Subcutaneous adipose tissue (tissue), 4 donors: ENCODE measurements around the gene CMSS1. TPM values are rescaled to one million over a fixed set of nuclear protein-coding genes. Genes with fewer than 3 reads are reported as not detected.

Experiments used
- total RNA-seq, 4 donors: library from RNA; depleted of rRNA; stranded (reverse); fragments of >200 nt; gene quantifications; one replicate each; pipeline ENCODE4 v1.1.0, GENCODE V29; 2016
- TF ChIP-seq, protein P1 (sequence below): fragments of 450-650 bp; IDR thresholded peaks from one replicate; pipeline ENCODE4 v1.5.1; 2016; ENCODE audit warnings: low read depth, mild to moderate bottlenecking, control low read depth, antibody characterized with exemption, moderate library complexity

CMSS1 gene
- total RNA-seq, 4 donors from 2014 or later: 9.9 to 32.1 (median 19.1) TPM

DNA sequence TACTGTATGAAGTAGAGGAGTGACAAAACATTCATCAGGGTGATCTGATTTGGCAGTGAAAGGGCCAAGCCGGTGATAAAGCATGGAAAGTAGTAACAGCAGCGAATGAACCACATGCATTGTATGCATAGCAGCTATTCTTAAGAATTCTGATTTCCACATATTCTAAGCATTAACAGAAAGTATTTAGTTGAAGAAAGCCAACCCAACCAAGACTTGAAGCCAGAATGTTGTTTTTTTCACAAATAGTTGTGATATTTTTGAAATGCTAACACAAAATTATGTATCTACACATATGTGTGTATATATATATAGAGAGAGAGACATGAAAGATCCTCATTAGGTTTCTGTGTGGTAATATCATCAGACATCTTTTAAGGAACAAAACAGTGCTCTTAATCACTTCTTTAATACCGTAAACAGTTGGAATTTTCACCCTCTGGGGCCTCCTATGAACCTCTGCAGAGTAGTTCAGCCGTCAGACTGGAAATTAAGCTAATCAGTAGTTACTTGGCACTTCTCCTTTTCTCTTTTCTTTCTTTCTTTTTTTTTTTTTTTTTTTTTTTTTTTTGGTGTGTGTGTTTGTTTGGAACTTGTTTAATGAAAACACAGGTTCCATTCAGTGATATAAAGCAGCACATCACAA is 139.6 kb downstream of the CMSS1 start:
- TF ChIP-seq, protein P1, sequence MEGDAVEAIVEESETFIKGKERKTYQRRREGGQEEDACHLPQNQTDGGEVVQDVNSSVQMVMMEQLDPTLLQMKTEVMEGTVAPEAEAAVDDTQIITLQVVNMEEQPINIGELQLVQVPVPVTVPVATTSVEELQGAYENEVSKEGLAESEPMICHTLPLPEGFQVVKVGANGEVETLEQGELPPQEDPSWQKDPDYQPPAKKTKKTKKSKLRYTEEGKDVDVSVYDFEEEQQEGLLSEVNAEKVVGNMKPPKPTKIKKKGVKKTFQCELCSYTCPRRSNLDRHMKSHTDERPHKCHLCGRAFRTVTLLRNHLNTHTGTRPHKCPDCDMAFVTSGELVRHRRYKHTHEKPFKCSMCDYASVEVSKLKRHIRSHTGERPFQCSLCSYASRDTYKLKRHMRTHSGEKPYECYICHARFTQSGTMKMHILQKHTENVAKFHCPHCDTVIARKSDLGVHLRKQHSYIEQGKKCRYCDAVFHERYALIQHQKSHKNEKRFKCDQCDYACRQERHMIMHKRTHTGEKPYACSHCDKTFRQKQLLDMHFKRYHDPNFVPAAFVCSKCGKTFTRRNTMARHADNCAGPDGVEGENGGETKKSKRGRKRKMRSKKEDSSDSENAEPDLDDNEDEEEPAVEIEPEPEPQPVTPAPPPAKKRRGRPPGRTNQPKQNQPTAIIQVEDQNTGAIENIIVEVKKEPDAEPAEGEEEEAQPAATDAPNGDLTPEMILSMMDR: no peak

DNA sequence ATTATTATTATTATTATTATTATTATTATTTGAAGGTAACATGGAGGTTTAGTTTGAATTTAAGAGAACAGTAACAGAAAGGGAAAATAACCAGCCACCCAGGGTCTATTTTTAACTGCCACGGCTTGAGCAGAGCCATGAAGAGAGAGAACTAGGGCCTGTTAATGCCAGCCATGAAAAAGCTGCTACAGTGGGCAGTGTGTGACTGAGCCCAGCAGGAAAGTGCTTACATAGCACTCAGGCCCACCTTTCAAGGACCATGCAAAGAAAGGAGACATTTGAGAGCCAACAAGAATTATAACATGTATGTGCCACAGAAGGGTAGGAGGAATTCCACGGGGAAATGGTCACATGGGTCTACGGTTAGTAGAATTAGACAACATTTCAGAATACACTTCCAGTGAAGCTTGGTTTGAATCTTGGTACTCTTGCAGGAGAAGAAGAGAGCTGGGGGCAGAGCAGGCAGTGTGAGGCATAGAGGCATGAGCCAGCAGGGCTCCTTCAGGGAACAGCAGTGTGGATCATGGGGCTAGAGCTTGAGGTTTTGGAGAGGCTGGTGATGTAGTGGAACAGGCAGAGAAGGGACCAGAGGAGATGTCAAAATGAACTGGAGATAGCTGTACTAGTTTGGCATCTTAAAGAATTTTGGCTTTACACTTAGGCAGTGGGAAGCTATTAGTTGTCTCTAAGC is 140.7 kb downstream of the CMSS1 start:
- TF ChIP-seq, protein P1: no peak

DNA sequence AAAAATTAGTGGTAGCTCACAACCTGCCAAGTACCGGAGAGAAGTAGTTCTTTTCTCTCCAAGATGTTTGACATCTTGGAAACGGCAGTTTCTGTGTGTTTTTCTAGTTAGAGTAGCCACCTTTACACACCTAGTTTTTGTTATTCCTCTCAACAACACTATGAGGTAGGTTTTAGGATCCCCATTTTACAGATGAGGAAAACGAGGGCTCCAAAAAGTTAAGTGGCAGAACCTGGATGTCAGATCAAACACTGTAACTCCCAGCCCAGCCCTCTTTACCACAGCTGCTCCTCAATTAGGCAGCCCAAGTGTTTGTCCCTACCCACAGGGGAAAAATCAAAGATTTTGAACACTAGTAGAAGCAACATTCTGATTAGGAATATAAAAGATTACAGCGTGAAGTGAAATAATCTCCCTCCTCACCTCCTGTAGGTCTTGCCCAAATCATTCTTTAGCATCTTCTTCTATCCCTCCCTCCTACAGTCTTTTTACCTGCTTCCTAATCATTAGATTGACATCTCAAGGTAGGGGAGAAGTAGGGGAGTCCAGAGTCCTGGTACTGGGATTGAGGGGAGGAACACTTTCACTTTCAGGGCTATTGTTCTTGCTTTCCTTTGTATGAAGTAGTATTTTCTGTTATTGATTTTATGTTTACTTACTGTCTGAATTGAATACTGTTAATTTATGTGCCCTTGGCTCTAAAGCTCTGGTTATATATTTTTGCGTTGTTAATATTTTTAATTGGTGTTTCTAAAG is 142.6 kb downstream of the CMSS1 start:
- TF ChIP-seq, protein P1: no peak

DNA sequence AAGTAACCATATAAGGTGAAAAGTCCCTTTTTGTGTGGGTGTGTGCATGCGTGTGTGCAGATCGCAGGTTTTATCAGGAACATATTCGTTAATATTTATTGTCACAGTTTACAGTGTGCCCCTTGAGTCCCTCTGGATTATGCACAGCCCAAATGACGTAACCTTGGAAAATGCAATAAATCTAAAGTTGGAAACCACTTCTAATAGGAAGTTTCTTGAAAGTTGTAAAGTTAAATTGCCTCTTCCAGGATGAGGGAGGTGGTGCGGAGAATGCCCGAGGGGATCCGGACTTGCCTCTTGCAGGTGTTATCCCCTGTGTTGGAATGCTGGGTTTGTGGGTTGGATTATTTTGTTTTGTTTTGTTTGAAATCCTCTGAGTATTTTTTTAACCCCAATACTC is 143.3 kb downstream of the CMSS1 start:
- TF ChIP-seq, protein P1: no peak

DNA sequence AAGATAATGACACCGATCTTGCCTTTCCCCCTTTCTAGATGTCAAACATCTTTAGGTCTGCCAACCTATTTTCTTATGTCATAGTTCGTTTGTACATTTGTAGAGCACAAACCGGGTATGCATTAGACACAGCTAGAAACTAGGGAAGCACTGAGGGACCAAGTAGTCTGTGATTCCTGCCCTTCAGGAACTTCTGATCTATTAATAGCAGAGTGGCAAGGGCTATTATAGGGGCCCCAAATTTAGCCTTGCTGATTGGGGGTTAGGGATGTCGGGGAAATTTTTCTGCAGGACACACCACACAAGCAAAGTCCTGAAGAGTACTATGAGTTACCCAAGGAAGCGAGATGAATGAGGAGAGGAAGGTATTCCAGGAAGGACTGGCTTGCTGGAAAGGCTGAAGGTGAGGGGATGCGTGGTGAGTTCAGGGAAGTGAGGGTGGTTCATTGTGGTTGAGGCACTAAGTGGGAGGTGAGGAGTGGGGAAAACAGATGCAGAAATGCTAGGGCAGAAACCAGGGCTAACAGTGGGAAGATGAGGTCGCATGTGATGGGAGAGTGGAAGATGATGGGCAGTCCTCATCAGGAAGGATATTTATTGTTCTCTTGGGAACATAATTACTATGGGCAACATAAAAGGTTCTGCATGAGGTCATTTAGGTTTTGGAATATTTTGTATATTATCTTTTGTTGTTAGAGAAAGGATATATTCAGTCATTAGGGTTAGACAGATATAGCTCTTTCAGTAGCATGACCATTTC is 144.3 kb downstream of the CMSS1 start:
- TF ChIP-seq, protein P1: no peak

DNA sequence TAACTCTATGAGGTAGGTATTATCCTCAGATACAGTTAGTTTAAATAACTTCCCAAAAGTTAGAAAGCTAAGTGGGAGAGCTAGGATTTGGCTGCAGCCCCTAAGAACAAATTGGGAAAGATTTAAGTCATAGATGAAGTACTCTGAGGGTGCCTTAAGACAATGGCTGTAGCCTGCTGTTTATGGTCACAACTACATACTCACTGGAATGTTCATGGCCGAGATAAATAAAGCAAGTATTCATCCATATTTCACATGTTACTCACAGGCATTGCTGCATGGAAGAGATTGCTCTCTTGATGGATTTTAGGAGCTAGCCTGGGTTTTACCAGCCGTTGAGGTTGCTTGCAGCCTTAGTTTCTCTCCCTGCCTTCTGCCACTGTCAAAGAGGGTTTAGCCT is 145.0 kb downstream of the CMSS1 start:
- TF ChIP-seq, protein P1: no peak

DNA sequence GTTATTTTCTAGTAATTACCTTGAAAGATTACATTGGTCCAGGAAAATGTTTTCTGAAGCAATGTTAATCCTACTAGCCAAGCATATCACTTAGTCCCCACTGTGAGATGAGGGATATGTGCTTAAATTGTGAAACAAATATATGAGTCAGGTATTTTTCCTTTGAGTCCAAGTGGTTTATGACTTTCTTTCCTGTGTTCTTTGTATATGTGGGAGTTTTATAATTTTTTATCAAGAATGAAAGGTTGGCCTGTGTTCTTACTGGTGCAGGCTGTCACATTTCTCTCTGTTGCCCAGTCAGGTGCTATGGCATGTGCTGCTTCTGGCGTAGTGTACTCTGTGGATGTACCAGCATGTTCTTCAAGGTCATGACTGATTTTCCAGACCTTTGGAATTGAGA is 147.4 kb downstream of the CMSS1 start:
- TF ChIP-seq, protein P1: no peak
